WTC11 (cell line): ENCODE measurements around the gene EMP2. TPM values are rescaled to one million over a fixed set of nuclear protein-coding genes. Genes with fewer than 3 reads are reported as not detected.

Source experiments
- ATAC-seq: fragments of 200-7000 bp; cut with Tn5 transposase; 2 replicates; pipeline ENCODE4 v1.10.0; 2021; ENCODE audit warnings: mild to moderate bottlenecking, moderate library complexity
- CTCF ChIA-PET: fragments of 300-600 bp; sonication (Branson Sonifier 250); formaldehyde crosslinking; loops from one replicate; lab custom pipeline; 2021; ENCODE audit warnings: antibody characterized with exemption; lab: Charles Lee
- POLR2A ChIA-PET: fragments of 350-600 bp; sonication (Branson Sonifier 250); formaldehyde crosslinking; loops from one replicate; lab custom pipeline; 2021; ENCODE audit warnings: antibody characterized with exemption; lab: Charles Lee
- DNase-seq: peaks from one replicate; pipeline ENCODE4 v3.0.0; 2021; ENCODE audit warnings: low spot score
- H3K27ac Mint-ChIP-seq: 2 replicates; pipeline ENCODE4 v1.8.0; 2021; ENCODE audit warnings: mixed read lengths
- H3K27me3 Mint-ChIP-seq: 2 replicates; pipeline ENCODE4 v1.8.0; 2021; ENCODE audit warnings: low read depth, mild to moderate bottlenecking, moderate library complexity, mixed read lengths
- H3K36me3 Mint-ChIP-seq: 2 replicates; pipeline ENCODE4 v1.8.0; 2021; ENCODE audit warnings: mixed read lengths
- H3K4me1 Mint-ChIP-seq: 2 replicates; pipeline ENCODE4 v1.8.0; 2022; ENCODE audit warnings: mixed read lengths
- H3K4me3 Mint-ChIP-seq: 2 replicates; pipeline ENCODE4 v1.8.0; 2021; ENCODE audit warnings: mild to moderate bottlenecking, moderate library complexity, mixed read lengths
- H3K9me3 Mint-ChIP-seq: 2 replicates; pipeline ENCODE4 v1.8.0; 2021; ENCODE audit warnings: mixed read lengths
- CBFB ChIP-seq: sonication (generic); formaldehyde crosslinking; IDR thresholded peaks from 2 replicates; pipeline ENCODE4 v1.8.1; 2022; ENCODE audit warnings: mild to moderate bottlenecking, low read depth, missing genetic modification reagents
- CREB1 ChIP-seq: sonication (generic); formaldehyde crosslinking; IDR thresholded peaks from 2 replicates; pipeline ENCODE4 v1.8.0; 2023; ENCODE audit warnings: mild to moderate bottlenecking, missing genetic modification reagents
- ESRRA ChIP-seq: sonication (generic); formaldehyde crosslinking; IDR thresholded peaks from 2 replicates; pipeline ENCODE4 v1.8.1; 2022; ENCODE audit warnings: mild to moderate bottlenecking, missing genetic modification reagents, borderline replicate concordance
- GRHL2 ChIP-seq: fragments of 250-450 bp; sonication (Bioruptor Pico); IDR thresholded peaks from 2 replicates; pipeline ENCODE4 v1.8.0; 2022; ENCODE audit warnings: mild to moderate bottlenecking, moderate library complexity; ENCODE audit not compliant: insufficient replicate concordance, severe bottlenecking
- GTF2I ChIP-seq: fragments of 250-450 bp; sonication (Bioruptor Pico); conservative IDR thresholded peaks from 2 replicates; pipeline ENCODE4 v1.4.0; 2021; ENCODE audit warnings: mild to moderate bottlenecking
- HMGA2 ChIP-seq: fragments of 250-450 bp; sonication (Bioruptor Pico); IDR thresholded peaks from 2 replicates; pipeline ENCODE4 v1.4.0; 2021; ENCODE audit warnings: mild to moderate bottlenecking, moderate library complexity
- IRF2 ChIP-seq: sonication (generic); formaldehyde crosslinking; IDR thresholded peaks from 2 replicates; pipeline ENCODE4 v1.8.0; 2022; ENCODE audit warnings: low read depth, missing genetic modification reagents, borderline replicate concordance
- JAZF1 ChIP-seq: fragments of 250-450 bp; sonication (Bioruptor Pico); IDR thresholded peaks from 2 replicates; pipeline ENCODE4 v1.9.0; 2021; ENCODE audit warnings: moderate library complexity, mild to moderate bottlenecking, inconsistent platforms
- JUN ChIP-seq: sonication (generic); formaldehyde crosslinking; IDR thresholded peaks from 2 replicates; pipeline ENCODE4 v1.8.0; 2023; ENCODE audit warnings: mild to moderate bottlenecking, missing genetic modification reagents
- KAT7 ChIP-seq: sonication (generic); formaldehyde crosslinking; IDR thresholded peaks from 2 replicates; pipeline ENCODE4 v1.8.1; 2023; ENCODE audit warnings: missing genetic modification reagents, mild to moderate bottlenecking, borderline replicate concordance
- MYBL2 ChIP-seq: sonication (generic); formaldehyde crosslinking; IDR thresholded peaks from 2 replicates; pipeline ENCODE4 v1.8.1; 2023; ENCODE audit warnings: mild to moderate bottlenecking, moderate library complexity, missing genetic modification reagents
- NFE2L1 ChIP-seq: sonication (generic); formaldehyde crosslinking; IDR thresholded peaks from 2 replicates; pipeline ENCODE4 v1.8.1; 2023; ENCODE audit warnings: missing genetic modification reagents
- NR2C2 ChIP-seq: sonication (generic); formaldehyde crosslinking; IDR thresholded peaks from 2 replicates; pipeline ENCODE4 v1.8.0; 2022; ENCODE audit warnings: mild to moderate bottlenecking, missing genetic modification reagents
- SMAD3 ChIP-seq: sonication (generic); formaldehyde crosslinking; IDR thresholded peaks from 2 replicates; pipeline ENCODE4 v1.8.0; 2022; ENCODE audit warnings: missing genetic modification reagents, mild to moderate bottlenecking, borderline replicate concordance
- SMAD4 ChIP-seq: sonication (generic); formaldehyde crosslinking; IDR thresholded peaks from 2 replicates; pipeline ENCODE4 v1.8.0; 2022; ENCODE audit warnings: mild to moderate bottlenecking, missing genetic modification reagents
- ZBTB21 ChIP-seq: sonication (generic); formaldehyde crosslinking; IDR thresholded peaks from 2 replicates; pipeline ENCODE4 v1.8.1; 2023; ENCODE audit warnings: mild to moderate bottlenecking, missing genetic modification reagents, borderline replicate concordance
- ZNF121 ChIP-seq: sonication (generic); formaldehyde crosslinking; IDR thresholded peaks from 2 replicates; pipeline ENCODE4 v1.8.0; 2023; ENCODE audit warnings: missing genetic modification reagents
- ZNF317 ChIP-seq: sonication (generic); formaldehyde crosslinking; IDR thresholded peaks from 2 replicates; pipeline ENCODE4 v1.8.1; 2023; ENCODE audit warnings: low read depth, mild to moderate bottlenecking, moderate library complexity, missing genetic modification reagents, borderline replicate concordance
- total RNA-seq: library from RNA; stranded (reverse); gene quantifications from 3 replicates; pipeline ENCODE4 v1.2.3, GENCODE V29; 2021
- TF ChIP-seq, protein P1 (sequence below): fragments of 250-450 bp; sonication (Bioruptor Pico); IDR thresholded peaks from 2 replicates; pipeline ENCODE4 v1.8.0; 2021; ENCODE audit warnings: mild to moderate bottlenecking
- TF ChIP-seq, protein P2 (sequence below): sonication (generic); formaldehyde crosslinking; IDR thresholded peaks from 2 replicates; pipeline ENCODE4 v1.8.1; 2022; ENCODE audit warnings: low read depth, mild to moderate bottlenecking, moderate library complexity, missing genetic modification reagents, borderline replicate concordance
- TF ChIP-seq, protein P3 (sequence below): sonication (generic); formaldehyde crosslinking; IDR thresholded peaks from 2 replicates; pipeline ENCODE4 v1.8.0; 2022; ENCODE audit warnings: mild to moderate bottlenecking, missing genetic modification reagents
- TF ChIP-seq, protein P4 (sequence below): sonication (generic); formaldehyde crosslinking; IDR thresholded peaks from 2 replicates; pipeline ENCODE4 v1.8.0; 2023; ENCODE audit warnings: missing genetic modification reagents, mild to moderate bottlenecking, borderline replicate concordance

The EMP2 gene
- total RNA-seq, 1 experiment from 2014 or later = 16.4 TPM

DNA sequence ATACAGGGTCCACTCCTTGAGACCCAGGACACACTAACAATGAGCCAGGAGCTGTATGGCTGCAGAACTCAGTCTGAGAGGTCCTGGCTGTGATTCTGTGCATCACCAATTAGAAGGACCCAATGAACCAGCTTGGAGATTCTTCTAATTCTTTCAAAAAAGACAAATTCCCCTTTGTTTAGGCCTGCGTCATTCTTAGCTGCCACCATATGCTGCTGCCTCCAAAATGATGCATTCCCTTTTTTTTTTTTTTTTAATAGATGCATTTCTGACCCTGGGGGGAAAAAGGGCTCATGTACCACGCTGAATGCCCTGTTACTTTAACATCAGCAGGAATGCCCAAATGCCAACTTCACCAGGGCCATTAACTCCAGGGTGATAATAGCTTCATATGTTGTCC, 28.5 kb downstream of the EMP2 start:
- ATAC-seq (no peak), DNase-seq (no peak)
- ChIA-PET CTCF (interaction anchor here (0.9 kb wide), 1 partner anchor 15 kb away, joined by 3 read pairs; no protein-coding TSS in a partner anchor), POLR2A (interaction anchor here (0.7 kb wide), 1 partner anchor 513 kb away, joined by 5 read pairs; no protein-coding TSS in a partner anchor)
- Mint-ChIP-seq H3K36me3 (peaks cover 27% of the 10 kb centered on the region), H3K4me3 (no peak overlapping the region), H3K9me3 (peaks cover 34% of the 10 kb centered on the region), H3K27me3 (no peaks in the 10 kb centered on the region), H3K27ac (no peak overlapping the region), H3K4me1 (peaks cover 7% of the 10 kb centered on the region)
- TF ChIP-seq IRF2 (CRISPR knock-in tag) (no peak), GRHL2 (no peak), ZNF121 (CRISPR knock-in tag) (no peak), SMAD3 (CRISPR knock-in tag) (no peak), HMGA2 (CRISPR knock-in tag) (no peak), ZNF317 (no peak), NR2C2 (CRISPR knock-in tag) (no peak), ZBTB21 (CRISPR knock-in tag) (no peak), JAZF1 (CRISPR knock-in tag) (no peak), CREB1 (CRISPR knock-in tag) (no peak), KAT7 (no peak), NFE2L1 (no peak), GTF2I (CRISPR knock-in tag) (no peak)
- TF ChIP-seq, protein P1, sequence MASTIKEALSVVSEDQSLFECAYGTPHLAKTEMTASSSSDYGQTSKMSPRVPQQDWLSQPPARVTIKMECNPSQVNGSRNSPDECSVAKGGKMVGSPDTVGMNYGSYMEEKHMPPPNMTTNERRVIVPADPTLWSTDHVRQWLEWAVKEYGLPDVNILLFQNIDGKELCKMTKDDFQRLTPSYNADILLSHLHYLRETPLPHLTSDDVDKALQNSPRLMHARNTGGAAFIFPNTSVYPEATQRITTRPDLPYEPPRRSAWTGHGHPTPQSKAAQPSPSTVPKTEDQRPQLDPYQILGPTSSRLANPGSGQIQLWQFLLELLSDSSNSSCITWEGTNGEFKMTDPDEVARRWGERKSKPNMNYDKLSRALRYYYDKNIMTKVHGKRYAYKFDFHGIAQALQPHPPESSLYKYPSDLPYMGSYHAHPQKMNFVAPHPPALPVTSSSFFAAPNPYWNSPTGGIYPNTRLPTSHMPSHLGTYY (CRISPR knock-in tag) = no peak
- TF ChIP-seq, protein P2, sequence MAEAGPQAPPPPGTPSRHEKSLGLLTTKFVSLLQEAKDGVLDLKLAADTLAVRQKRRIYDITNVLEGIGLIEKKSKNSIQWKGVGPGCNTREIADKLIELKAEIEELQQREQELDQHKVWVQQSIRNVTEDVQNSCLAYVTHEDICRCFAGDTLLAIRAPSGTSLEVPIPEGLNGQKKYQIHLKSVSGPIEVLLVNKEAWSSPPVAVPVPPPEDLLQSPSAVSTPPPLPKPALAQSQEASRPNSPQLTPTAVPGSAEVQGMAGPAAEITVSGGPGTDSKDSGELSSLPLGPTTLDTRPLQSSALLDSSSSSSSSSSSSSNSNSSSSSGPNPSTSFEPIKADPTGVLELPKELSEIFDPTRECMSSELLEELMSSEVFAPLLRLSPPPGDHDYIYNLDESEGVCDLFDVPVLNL (CRISPR knock-in tag) = no peak

DNA sequence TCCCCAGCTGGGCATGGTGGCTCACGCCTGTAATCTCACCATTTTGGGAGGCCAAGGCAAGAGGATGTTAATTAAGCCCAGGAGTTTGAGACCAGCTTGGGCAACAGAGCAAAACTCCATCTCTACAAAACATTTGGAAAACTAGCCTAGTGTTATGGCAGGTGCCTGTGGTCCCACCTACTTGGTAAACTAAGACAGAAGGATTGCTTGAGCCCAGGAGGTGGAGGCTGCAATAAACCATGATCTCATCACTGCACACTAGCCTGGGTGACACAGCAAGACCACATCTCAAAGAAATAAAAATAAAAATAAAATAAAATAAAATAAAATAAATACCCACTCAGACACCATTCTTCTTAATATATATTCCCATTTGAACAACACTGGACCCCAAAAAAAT, 32.0 kb downstream of the EMP2 start:
- Mint-ChIP-seq H3K9me3 (peaks cover 28% of the 10 kb centered on the region), H3K4me1 (peaks cover 4% of the 10 kb centered on the region), H3K27ac (no peak overlapping the region), H3K36me3 (peaks cover 34% of the 10 kb centered on the region), H3K4me3 (no peak overlapping the region), H3K27me3 (no peaks in the 10 kb centered on the region)
- ATAC-seq (no peak), DNase-seq (no peak)
- CTCF ChIA-PET = no interaction called here
- TF ChIP-seq, protein P3, sequence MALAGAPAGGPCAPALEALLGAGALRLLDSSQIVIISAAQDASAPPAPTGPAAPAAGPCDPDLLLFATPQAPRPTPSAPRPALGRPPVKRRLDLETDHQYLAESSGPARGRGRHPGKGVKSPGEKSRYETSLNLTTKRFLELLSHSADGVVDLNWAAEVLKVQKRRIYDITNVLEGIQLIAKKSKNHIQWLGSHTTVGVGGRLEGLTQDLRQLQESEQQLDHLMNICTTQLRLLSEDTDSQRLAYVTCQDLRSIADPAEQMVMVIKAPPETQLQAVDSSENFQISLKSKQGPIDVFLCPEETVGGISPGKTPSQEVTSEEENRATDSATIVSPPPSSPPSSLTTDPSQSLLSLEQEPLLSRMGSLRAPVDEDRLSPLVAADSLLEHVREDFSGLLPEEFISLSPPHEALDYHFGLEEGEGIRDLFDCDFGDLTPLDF (CRISPR knock-in tag) = no peak
- no peak for TF ChIP-seq KAT7
- TF ChIP-seq ZNF317 = no peak
- TF ChIP-seq ESRRA (CRISPR knock-in tag) = no peak
- TF ChIP-seq MYBL2 (CRISPR knock-in tag) = no peak
- TF ChIP-seq, protein P4, sequence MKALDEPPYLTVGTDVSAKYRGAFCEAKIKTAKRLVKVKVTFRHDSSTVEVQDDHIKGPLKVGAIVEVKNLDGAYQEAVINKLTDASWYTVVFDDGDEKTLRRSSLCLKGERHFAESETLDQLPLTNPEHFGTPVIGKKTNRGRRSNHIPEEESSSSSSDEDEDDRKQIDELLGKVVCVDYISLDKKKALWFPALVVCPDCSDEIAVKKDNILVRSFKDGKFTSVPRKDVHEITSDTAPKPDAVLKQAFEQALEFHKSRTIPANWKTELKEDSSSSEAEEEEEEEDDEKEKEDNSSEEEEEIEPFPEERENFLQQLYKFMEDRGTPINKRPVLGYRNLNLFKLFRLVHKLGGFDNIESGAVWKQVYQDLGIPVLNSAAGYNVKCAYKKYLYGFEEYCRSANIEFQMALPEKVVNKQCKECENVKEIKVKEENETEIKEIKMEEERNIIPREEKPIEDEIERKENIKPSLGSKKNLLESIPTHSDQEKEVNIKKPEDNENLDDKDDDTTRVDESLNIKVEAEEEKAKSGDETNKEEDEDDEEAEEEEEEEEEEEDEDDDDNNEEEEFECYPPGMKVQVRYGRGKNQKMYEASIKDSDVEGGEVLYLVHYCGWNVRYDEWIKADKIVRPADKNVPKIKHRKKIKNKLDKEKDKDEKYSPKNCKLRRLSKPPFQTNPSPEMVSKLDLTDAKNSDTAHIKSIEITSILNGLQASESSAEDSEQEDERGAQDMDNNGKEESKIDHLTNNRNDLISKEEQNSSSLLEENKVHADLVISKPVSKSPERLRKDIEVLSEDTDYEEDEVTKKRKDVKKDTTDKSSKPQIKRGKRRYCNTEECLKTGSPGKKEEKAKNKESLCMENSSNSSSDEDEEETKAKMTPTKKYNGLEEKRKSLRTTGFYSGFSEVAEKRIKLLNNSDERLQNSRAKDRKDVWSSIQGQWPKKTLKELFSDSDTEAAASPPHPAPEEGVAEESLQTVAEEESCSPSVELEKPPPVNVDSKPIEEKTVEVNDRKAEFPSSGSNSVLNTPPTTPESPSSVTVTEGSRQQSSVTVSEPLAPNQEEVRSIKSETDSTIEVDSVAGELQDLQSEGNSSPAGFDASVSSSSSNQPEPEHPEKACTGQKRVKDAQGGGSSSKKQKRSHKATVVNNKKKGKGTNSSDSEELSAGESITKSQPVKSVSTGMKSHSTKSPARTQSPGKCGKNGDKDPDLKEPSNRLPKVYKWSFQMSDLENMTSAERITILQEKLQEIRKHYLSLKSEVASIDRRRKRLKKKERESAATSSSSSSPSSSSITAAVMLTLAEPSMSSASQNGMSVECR (CRISPR knock-in tag) = no peak
- TF ChIP-seq ZBTB21 (CRISPR knock-in tag) = no peak
- no peak for TF ChIP-seq CBFB (CRISPR knock-in tag)
- TF ChIP-seq JUN (CRISPR knock-in tag) = no peak
- TF ChIP-seq SMAD4 (CRISPR knock-in tag) = no peak
- POLR2A ChIA-PET = no interaction called here
